HG03060 (cell line): ENCODE results near the gene MYOM3.

Experiments
- ATAC-seq: cut with Tn5 transposase; IDR thresholded peaks from one replicate; pipeline ENCODE4 v1.9.1; 2021; ENCODE audit warnings: low read depth, moderate number of reproducible peaks; ENCODE audit not compliant: unreplicated experiment

Gene MYOM3

GRCh38 chr1:24117722-24118409 lies 5.9 kb upstream of the MYOM3 start:
- no peak for ATAC-seq

- no peak for ATAC-seq
These were observed 5.2 kb upstream of the MYOM3 start for GRCh38 chr1:24117132-24117531.

- no peak for ATAC-seq
These were observed 2.8 kb upstream of the MYOM3 start for GRCh38 chr1:24114753-24115152.

- ATAC-seq: no peak
These were observed 1.7 kb upstream of the MYOM3 start for GRCh38 chr1:24113641-24114033.

- no peak for ATAC-seq
These were observed 506 bp downstream of the MYOM3 start for GRCh38 chr1:24111262-24111995.

- ATAC-seq: no peak
These were observed 1.2 kb downstream of the MYOM3 start for GRCh38 chr1:24110642-24111261.

- ATAC-seq: no peak
These were observed 2.1 kb downstream of the MYOM3 start for GRCh38 chr1:24109686-24110475.

GRCh38 chr1:24109166-24109483 lies 2.8 kb downstream of the MYOM3 start:
- no peak for ATAC-seq

- ATAC-seq: no peak
These were observed 3.4 kb downstream of the MYOM3 start for GRCh38 chr1:24108334-24109165.

GRCh38 chr1:24107462-24108138 lies 4.3 kb downstream of the MYOM3 start:
- ATAC-seq: no peak

GRCh38 chr1:24105368-24106160 lies 6.4 kb downstream of the MYOM3 start:
- ATAC-seq: no peak

GRCh38 chr1:24104854-24105253 lies 7.1 kb downstream of the MYOM3 start:
- no peak for ATAC-seq

- no peak for ATAC-seq
These were observed 8.1 kb downstream of the MYOM3 start for GRCh38 chr1:24103879-24104278.

- no peak for ATAC-seq
These were observed 8.5 kb downstream of the MYOM3 start for GRCh38 chr1:24103408-24103807.

- ATAC-seq: no peak
These were observed 9.0 kb downstream of the MYOM3 start for GRCh38 chr1:24102961-24103360.

- ATAC-seq: no peak
These were observed 9.9 kb downstream of the MYOM3 start for GRCh38 chr1:24101796-24102586.

GRCh38 chr1:24100945-24101737 lies 10.8 kb downstream of the MYOM3 start:
- ATAC-seq: no peak
